Esophagus squamous epithelium (tissue), 5 donors: Measurements from ENCODE around the gene KRTAP19-3. TPM values are rescaled to one million over a fixed set of nuclear protein-coding genes. Genes with fewer than 3 reads are reported as not detected.

Experiments used
- DNase-seq: peaks from one replicate; lab custom pipeline; 2025; lab: John Stamatoyannopoulos, UW
- H3K27ac ChIP-seq, 4 donors: fragments of 200-600 bp; sonication (generic); one replicate each; pipeline ENCODE4 v1.5.1; 2016 to 2019; ENCODE audit warnings: mild to moderate bottlenecking in 1 of 4
- H3K27me3 ChIP-seq, 4 donors: fragments of 200-600 bp; sonication (generic); 1 replicate in 3 of 4; 2 replicates in 1 of 4; pipeline versions ENCODE4 v1.5.1 to v1.6.0; 2017 to 2021; ENCODE audit warnings: antibody characterized with exemption in 1 of 4
- H3K36me3 ChIP-seq, 3 donors: fragments of 200-600 bp; sonication (generic); one replicate each; pipeline ENCODE4 v1.5.1; 2016 to 2019
- H3K4me1 ChIP-seq, 3 donors: fragments of 200-600 bp; sonication (generic); one replicate each; pipeline ENCODE4 v1.5.1; 2017 to 2019
- H3K4me3 ChIP-seq, 4 donors: fragments of 200-600 bp; sonication (generic); 1 replicate in 3 of 4; 2 replicates in 1 of 4; pipeline ENCODE4 v1.5.1; 2016 to 2019; ENCODE audit warnings: mild to moderate bottlenecking in 2 of 4, moderate library complexity in 1 of 4
- H3K9me3 ChIP-seq, 3 donors: fragments of 200-600 bp; sonication (generic); one replicate each; pipeline ENCODE4 v1.5.1; 2016 to 2019
- CTCF ChIP-seq, 6 experiments: fragments of 450-650 bp in 4 of 6; fragments of 200-600 bp in 2 of 6; sonication (generic) in 2 of 6; IDR thresholded peaks; one replicate each; pipeline ENCODE4 v1.5.1; 2016 to 2019; ENCODE audit warnings: antibody characterized with exemption in 6 of 6, mild to moderate bottlenecking in 4 of 6, moderate library complexity in 4 of 6
- POLR2A ChIP-seq, 4 donors: fragments of 450-650 bp; IDR thresholded peaks; one replicate each; pipeline ENCODE4 v1.6.1; 2017; ENCODE audit warnings: antibody characterized with exemption in 4 of 4, mild to moderate bottlenecking in 4 of 4, moderate library complexity in 3 of 4
- WGBS, 2 donors: methylation state at CpG; one replicate each; pipeline ENCODE4 v1.1.5; 2018; 5-methylcytosine and 5-hydroxymethylcytosine counted together
- intact Hi-C: fragments of 100-400 bp; cut with DNase I; formaldehyde crosslinking; loops from one replicate; pipeline ENCODE4 v1.15.0; 2022
- small RNA-seq, 4 donors: library from RNA; depleted of rRNA; stranded (forward); fragments of <200 nt; gene quantifications; one replicate each; pipeline ENCODE3, GENCODE V24; 2016
- total RNA-seq, 4 donors: library from RNA; depleted of rRNA; stranded (reverse); fragments of >200 nt; gene quantifications; one replicate each; pipeline ENCODE4 v1.1.0, GENCODE V29; 2016
- donor health status: DM: yes; HTN: yes; CAD: no.

KRTAP19-3 gene
- total RNA-seq, 4 donors from 2014 or later, result not detected

GRCh38 chr21:30447056-30447455, 44.8 kb downstream of the KRTAP19-3 start:
- intact Hi-C loops, result no loop called here
- H3K36me3 ChIP-seq, result no peaks in the 10 kb centered on the region
- no peak for TF ChIP-seq POLR2A (IDR thresholded peaks at IDR 0.05)
- no peak for TF ChIP-seq CTCF (IDR thresholded peaks at IDR 0.05)

GRCh38 chr21:30444204-30444603, 47.6 kb downstream of the KRTAP19-3 start:
- DNase-seq, result no peak
- intact Hi-C loops, result no loop called here
- no peak overlapping the region for H3K27ac ChIP-seq

More at GRCh38 chr21:30447056-30447455, 44.8 kb downstream of the KRTAP19-3 start:
- no peaks in the 10 kb centered on the region for H3K27me3 ChIP-seq
- no peak for DNase-seq
- WGBS, 2 donors, result 27 to 48% methylated on average over 4 of the region's 4 CpGs
- no peaks in the 10 kb centered on the region for H3K9me3 ChIP-seq
- H3K27ac ChIP-seq, result no peak overlapping the region
- no peak overlapping the region for H3K4me3 ChIP-seq
- H3K4me1 ChIP-seq, result no peaks in the 10 kb centered on the region

GRCh38 chr21:30443226-30443625, 48.6 kb downstream of the KRTAP19-3 start:
- no peak for DNase-seq
- TF ChIP-seq CTCF (IDR thresholded peaks at IDR 0.05), result no peak
- H3K27me3 ChIP-seq, result no peaks in the 10 kb centered on the region
- intact Hi-C loops, result no loop called here
- no peaks in the 10 kb centered on the region for H3K4me1 ChIP-seq
- H3K9me3 ChIP-seq, result no peaks in the 10 kb centered on the region
- H3K36me3 ChIP-seq, result no peaks in the 10 kb centered on the region
- no peak overlapping the region for H3K4me3 ChIP-seq
- no peak overlapping the region for H3K27ac ChIP-seq

More at GRCh38 chr21:30444204-30444603, 47.6 kb downstream of the KRTAP19-3 start:
- Histone ChIP-seq H3K36me3 (no peaks in the 10 kb centered on the region), H3K4me3 (no peak overlapping the region), H3K9me3 (no peaks in the 10 kb centered on the region), H3K4me1 (no peaks in the 10 kb centered on the region), H3K27me3 (no peaks in the 10 kb centered on the region)
- TF ChIP-seq CTCF (IDR thresholded peaks at IDR 0.05), result no peak
- TF ChIP-seq POLR2A (IDR thresholded peaks at IDR 0.05), result no peak
- 56 to 57% methylated on average over 1 of the region's 1 CpG for WGBS, 2 donors

Small RNAs within 50 kb of the gene (small RNA-seq; reads per million reads assigned to genes)
- gene AP000567.1, result 0 reads per million in 4 donors
- gene KRTAP19-10P, result 0 reads per million in 4 donors
- gene KRTAP19-11P, result 0 reads per million in 4 donors
- gene KRTAP19-9P, result 0 reads per million in 4 donors

Other genes starting within 250 kb of the KRTAP19-3 start
- gene KRTAP24-1, start 209.1 kb downstream of the KRTAP19-3 start, total RNA-seq, result not detected
- not detected for gene KRTAP25-1, start 202.5 kb downstream of the KRTAP19-3 start, total RNA-seq
- not detected for gene KRTAP26-1, start 171.7 kb downstream of the KRTAP19-3 start, total RNA-seq
- gene KRTAP27-1, start 154.3 kb downstream of the KRTAP19-3 start, total RNA-seq, result not detected
- gene KRTAP23-1, start 143.4 kb downstream of the KRTAP19-3 start, total RNA-seq, result not detected
- not detected for gene KRTAP13-2, start 119.7 kb downstream of the KRTAP19-3 start, total RNA-seq
- not detected for gene KRTAP13-1, start 96.0 kb downstream of the KRTAP19-3 start, total RNA-seq
- not detected for gene KRTAP13-3, start 66.1 kb downstream of the KRTAP19-3 start, total RNA-seq
- gene KRTAP13-4, start 61.8 kb downstream of the KRTAP19-3 start, total RNA-seq, result not detected
- gene KRTAP15-1, start 51.7 kb downstream of the KRTAP19-3 start, total RNA-seq, result not detected
- not detected for gene KRTAP19-1, start 11.6 kb downstream of the KRTAP19-3 start, total RNA-seq
- not detected for gene KRTAP19-2, start 4.6 kb downstream of the KRTAP19-3 start, total RNA-seq
- gene KRTAP19-4, start 5.2 kb upstream of the KRTAP19-3 start, total RNA-seq, result not detected
- gene KRTAP19-5, start 10.1 kb upstream of the KRTAP19-3 start, total RNA-seq, result not detected
- gene KRTAP19-6, start 49.9 kb upstream of the KRTAP19-3 start, total RNA-seq, result not detected
- gene KRTAP19-7, start 69.3 kb upstream of the KRTAP19-3 start, total RNA-seq, result not detected
- not detected for gene KRTAP22-2, start 98.4 kb upstream of the KRTAP19-3 start, total RNA-seq
- not detected for gene KRTAP6-3, start 100.4 kb upstream of the KRTAP19-3 start, total RNA-seq
- not detected for gene KRTAP6-2, start 106.9 kb upstream of the KRTAP19-3 start, total RNA-seq
- not detected for gene KRTAP22-1, start 109.1 kb upstream of the KRTAP19-3 start, total RNA-seq
- not detected for gene KRTAP6-1, start 121.9 kb upstream of the KRTAP19-3 start, total RNA-seq
- not detected for gene KRTAP20-1, start 124.4 kb upstream of the KRTAP19-3 start, total RNA-seq
- not detected for gene KRTAP20-4, start 128.6 kb upstream of the KRTAP19-3 start, total RNA-seq
- not detected for gene KRTAP20-2, start 143.2 kb upstream of the KRTAP19-3 start, total RNA-seq
- gene KRTAP20-3, start 150.9 kb upstream of the KRTAP19-3 start, total RNA-seq, result not detected
- not detected for gene KRTAP21-3, start 226.8 kb upstream of the KRTAP19-3 start, total RNA-seq